Immature natural killer cell (primary cell): ENCODE measurements around the gene ABTB1. TPM values are rescaled to one million over a fixed set of nuclear protein-coding genes. Genes with fewer than 3 reads are reported as not detected.

Source experiments
- DNase-seq, 3 donors: peaks; one replicate each; pipeline ENCODE4 v3.0.0; 2022; ENCODE audit warnings: mixed read lengths in 1 of 3
- H3K27ac Mint-ChIP-seq, 6 donors: one replicate each; pipeline ENCODE4 v1.8.0; 2020; ENCODE audit warnings: mixed read lengths in 6 of 6, mild to moderate bottlenecking in 5 of 6, inconsistent platforms in 4 of 6, moderate library complexity in 3 of 6
- H3K27me3 Mint-ChIP-seq, 3 donors: one replicate each; pipeline ENCODE4 v1.8.0; 2020 to 2021; ENCODE audit warnings: low read depth in 3 of 3, mild to moderate bottlenecking in 3 of 3, mixed read lengths in 3 of 3, moderate library complexity in 3 of 3, inconsistent platforms in 1 of 3
- H3K36me3 Mint-ChIP-seq, 3 donors: one replicate each; pipeline ENCODE4 v1.8.0; 2020; ENCODE audit warnings: mixed read lengths in 3 of 3, inconsistent platforms in 2 of 3, mild to moderate bottlenecking in 2 of 3
- H3K4me1 Mint-ChIP-seq, 2 donors: one replicate each; pipeline ENCODE4 v1.8.0; 2020; ENCODE audit warnings: inconsistent platforms in 2 of 2, mild to moderate bottlenecking in 2 of 2, mixed read lengths in 2 of 2, moderate library complexity in 1 of 2
- H3K4me3 Mint-ChIP-seq, 5 donors: one replicate each; pipeline ENCODE4 v1.8.0; 2020; ENCODE audit warnings: mild to moderate bottlenecking in 5 of 5, mixed read lengths in 5 of 5, inconsistent platforms in 3 of 5, moderate library complexity in 3 of 5
- H3K9me3 Mint-ChIP-seq, 6 donors: one replicate each; pipeline ENCODE4 v1.8.0; 2020; ENCODE audit warnings: mild to moderate bottlenecking in 6 of 6, mixed read lengths in 6 of 6, inconsistent platforms in 4 of 6, moderate library complexity in 3 of 6
- polyA plus RNA-seq, 3 donors: library from polyadenylated mRNA; unstranded; fragments of 300-500 nt; fragmentation: Illumina TruSeq; gene quantifications; one replicate each; pipeline ENCODE4 v1.2.3, GENCODE V29; 2021

Gene ABTB1
- polyA plus RNA-seq, 3 donors from 2014 or later, result 71.9 to 141 (median 83.7) TPM

- H3K4me3 Mint-ChIP-seq, result no peak overlapping the region
- no peaks in the 10 kb centered on the region for H3K4me1 Mint-ChIP-seq
- H3K27me3 Mint-ChIP-seq, result peaks cover 0 to 8% (median 2%) of the 10 kb centered on the region in 3 donors
- no peaks in the 10 kb centered on the region for H3K36me3 Mint-ChIP-seq
- no peaks in the 10 kb centered on the region for H3K9me3 Mint-ChIP-seq
- H3K27ac Mint-ChIP-seq, result no peak overlapping the region
- DNase-seq, result no peak
These were observed 50.3 kb downstream of the ABTB1 start for GRCh38 chr3:127723011-127723567.

- no peak overlapping the region for H3K27ac Mint-ChIP-seq
- peaks cover 0 to 8% (median 5%) of the 10 kb centered on the region in 3 donors for H3K27me3 Mint-ChIP-seq
- no peaks in the 10 kb centered on the region for H3K4me1 Mint-ChIP-seq
- no peak overlapping the region for H3K4me3 Mint-ChIP-seq
- H3K36me3 Mint-ChIP-seq, result no peaks in the 10 kb centered on the region
- DNase-seq, result no peak
- H3K9me3 Mint-ChIP-seq, result no peaks in the 10 kb centered on the region
These were observed 54.1 kb downstream of the ABTB1 start for GRCh38 chr3:127726894-127727293.

- Mint-ChIP-seq H3K4me3 (no peak overlapping the region), H3K27me3 (peaks cover 0 to 6% (median 5%) of the 10 kb centered on the region in 3 donors), H3K4me1 (no peaks in the 10 kb centered on the region), H3K27ac (no peak overlapping the region), H3K9me3 (no peaks in the 10 kb centered on the region), H3K36me3 (no peaks in the 10 kb centered on the region)
- no peak for DNase-seq
These were observed 55.8 kb downstream of the ABTB1 start for GRCh38 chr3:127728417-127729015.

- no peak for DNase-seq
- Mint-ChIP-seq H3K27ac (no peak overlapping the region), H3K36me3 (no peaks in the 10 kb centered on the region)
These were observed 56.9 kb downstream of the ABTB1 start for GRCh38 chr3:127729556-127730056.

GRCh38 chr3:127730171-127730570, 57.4 kb downstream of the ABTB1 start:
- no peaks in the 10 kb centered on the region for H3K9me3 Mint-ChIP-seq
- no peak overlapping the region for H3K27ac Mint-ChIP-seq
- no peaks in the 10 kb centered on the region for H3K4me1 Mint-ChIP-seq
- no peak for DNase-seq
- H3K4me3 Mint-ChIP-seq, result no peak overlapping the region
- no peaks in the 10 kb centered on the region for H3K36me3 Mint-ChIP-seq
- H3K27me3 Mint-ChIP-seq, result peaks cover 2 to 6% (median 6%) of the 10 kb centered on the region in 3 donors

More at GRCh38 chr3:127729556-127730056, 56.9 kb downstream of the ABTB1 start:
- H3K4me1 Mint-ChIP-seq, result no peaks in the 10 kb centered on the region
- no peak overlapping the region for H3K4me3 Mint-ChIP-seq
- H3K27me3 Mint-ChIP-seq, result peaks cover under 1 to 7% (median 6%) of the 10 kb centered on the region in 3 donors
- no peaks in the 10 kb centered on the region for H3K9me3 Mint-ChIP-seq

Other genes with a start within 250 kb of the ABTB1 start
- gene TPRA1, start 82.2 kb upstream of the ABTB1 start, polyA plus RNA-seq, result 10 to 100 TPM; 20.8 to 36.0 (median 31.5) TPM
- gene MCM2, start 74.5 kb upstream of the ABTB1 start, polyA plus RNA-seq, result 10 to 100 TPM; 14.9 to 24.8 (median 19.5) TPM
- 1 to 10 TPM; 1.9 to 4.9 (median 3.2) TPM for gene PODXL2, start 43.8 kb upstream of the ABTB1 start, polyA plus RNA-seq
- gene MGLL, start 149.6 kb downstream of the ABTB1 start, polyA plus RNA-seq, result 1 to 10 TPM; 2.6 to 3.6 (median 2.6) TPM
- not detected for gene KBTBD12, start 242.3 kb downstream of the ABTB1 start, polyA plus RNA-seq